Measurements from ENCODE around the gene CLDN5.
A peak's percentile ranks its signal among the peaks of the same experiment; 100 is the strongest.

Gene CLDN5

GRCh38 chr22:19477321-19478044 lies 46.7 kb downstream of the CLDN5 start:
- peak overlapping the region; percentile 92 for H3K4me3 ChIP-seq (ENCODE audit: low read depth, low read length)
- TF ChIP-seq CTCF (IDR thresholded peaks at IDR 0.05; ENCODE audit: control insufficient read depth, extremely low read depth, insufficient read depth) = peak; percentile 46
- DNase-seq (ENCODE audit: low read depth) = no peak

- H3K4me3 ChIP-seq (ENCODE audit: low read depth, low read length) = no peak overlapping the region
- TF ChIP-seq CTCF (IDR thresholded peaks at IDR 0.05; ENCODE audit: control insufficient read depth, extremely low read depth, insufficient read depth) = no peak
- no peak for DNase-seq (ENCODE audit: low read depth)
Observed at GRCh38 chr22:19476023-19476422, 48.2 kb downstream of the CLDN5 start.

- DNase-seq (ENCODE audit: low read depth) = no peak
- no peak for TF ChIP-seq CTCF (IDR thresholded peaks at IDR 0.05; ENCODE audit: control insufficient read depth, extremely low read depth, insufficient read depth)
- H3K4me3 ChIP-seq (ENCODE audit: low read depth, low read length) = no peak overlapping the region
Observed at GRCh38 chr22:19473578-19473977, 50.6 kb downstream of the CLDN5 start.

Data from LNCaP clone FGC (cell line).